GM18502 (cell line): ENCODE data around the gene ARHGEF10L.
"Not testable (repeated sequence)": the region's sequence is repeated elsewhere in the genome, so short reads cannot be mapped to it uniquely, and the experiment has no call there.

Experiments
- ATAC-seq: cut with Tn5 transposase; IDR thresholded peaks from one replicate; pipeline ENCODE4 v1.9.1; 2021; ENCODE audit warnings: mild to moderate bottlenecking; ENCODE audit not compliant: unreplicated experiment, poor library complexity

The ARHGEF10L gene

DNA sequence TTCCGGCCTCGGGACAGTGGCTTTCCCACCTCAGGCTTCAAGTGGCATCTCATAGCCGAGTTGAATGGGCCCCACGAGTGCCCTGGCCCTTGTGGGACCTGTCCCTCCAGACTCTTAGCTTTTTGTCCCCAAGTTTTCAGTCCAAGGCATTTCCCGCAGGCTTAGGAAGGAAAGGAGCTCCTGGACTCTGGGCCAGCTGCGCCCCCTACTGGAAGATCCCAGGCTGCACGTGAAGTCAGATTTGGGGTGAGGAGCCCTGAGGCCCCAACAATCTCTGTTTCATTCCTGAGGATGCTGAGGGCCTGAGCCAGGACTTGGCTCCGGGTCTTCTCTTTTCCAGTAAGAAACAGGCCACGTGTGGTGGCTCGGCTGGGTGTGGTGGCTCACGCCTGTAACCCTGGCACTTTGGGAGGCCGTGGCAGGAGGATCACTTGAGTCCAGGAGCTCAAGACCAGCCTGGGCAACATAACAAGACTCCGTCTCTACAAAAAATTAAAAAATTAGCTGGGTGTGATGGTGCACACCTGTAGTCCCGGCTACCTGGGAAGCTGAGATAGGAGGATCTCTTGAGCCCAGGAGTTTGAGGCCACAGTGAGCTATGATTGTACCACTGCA is 67.4 kb downstream of the ARHGEF10L start:
- ATAC-seq = no peak

DNA sequence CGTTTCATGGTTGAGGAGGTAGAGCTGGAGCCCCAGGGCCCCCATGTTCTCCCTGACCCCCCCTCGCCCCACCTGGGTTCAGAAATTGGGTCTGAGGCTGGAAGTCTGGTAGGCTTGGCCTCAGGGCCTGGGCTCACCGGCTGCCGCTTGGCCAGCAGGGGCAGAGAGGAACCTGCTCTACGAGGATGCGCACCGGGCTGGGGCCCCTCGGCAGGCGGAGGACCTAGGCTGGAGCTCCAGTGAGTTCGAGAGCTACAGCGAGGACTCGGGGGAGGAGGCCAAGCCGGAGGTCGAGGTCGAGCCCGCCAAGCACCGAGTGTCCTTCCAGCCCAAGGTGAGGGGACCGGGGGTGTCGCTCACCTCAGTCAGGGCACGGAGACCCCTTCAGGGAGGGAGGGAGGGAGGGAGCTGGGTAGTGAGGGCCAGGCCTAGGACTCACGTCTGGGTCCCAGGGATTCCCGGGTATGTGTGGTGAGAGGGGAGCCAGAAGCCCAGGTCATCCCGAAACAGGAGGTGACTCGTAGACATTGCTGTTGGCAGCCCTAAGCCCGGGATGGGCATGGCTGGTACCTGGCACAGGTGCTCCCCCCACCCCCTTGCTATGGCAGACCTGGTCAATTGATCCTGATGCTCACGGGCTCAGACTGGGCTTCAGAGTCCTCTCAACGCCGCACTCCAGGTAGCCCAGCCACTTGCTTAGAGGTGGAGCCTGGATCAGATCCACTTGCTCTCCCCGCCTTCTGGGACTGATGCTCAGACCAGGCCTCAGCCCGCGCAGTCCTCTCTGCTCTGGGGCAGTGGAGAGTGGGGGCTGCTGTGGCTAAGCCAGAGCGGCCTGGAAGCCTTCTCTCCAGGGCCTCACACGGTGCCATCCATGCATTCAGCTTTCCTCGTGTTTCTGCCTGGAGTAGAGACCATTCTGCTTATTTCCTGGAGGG is 68.4 kb downstream of the ARHGEF10L start:
- no peak for ATAC-seq

DNA sequence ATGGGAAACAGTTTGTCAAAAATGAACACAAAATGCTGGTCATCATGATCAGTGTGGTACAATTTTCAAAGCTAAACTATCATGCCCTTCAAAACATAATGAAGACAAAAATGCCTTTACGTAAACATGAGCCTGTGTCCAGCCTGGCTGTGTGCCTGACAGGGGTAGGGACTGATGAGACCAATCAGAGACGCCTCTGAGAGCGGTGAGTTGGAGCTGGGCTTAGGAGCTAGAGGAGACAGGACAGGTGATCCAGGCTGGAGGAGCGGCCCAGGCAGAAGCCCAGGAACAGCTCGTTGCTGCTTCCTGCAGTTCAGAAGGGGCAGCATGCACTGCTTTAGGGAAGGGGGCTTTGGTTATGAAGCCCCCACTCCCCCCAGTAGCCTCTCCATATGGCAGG is 70.0 kb downstream of the ARHGEF10L start:
- ATAC-seq = no peak

DNA sequence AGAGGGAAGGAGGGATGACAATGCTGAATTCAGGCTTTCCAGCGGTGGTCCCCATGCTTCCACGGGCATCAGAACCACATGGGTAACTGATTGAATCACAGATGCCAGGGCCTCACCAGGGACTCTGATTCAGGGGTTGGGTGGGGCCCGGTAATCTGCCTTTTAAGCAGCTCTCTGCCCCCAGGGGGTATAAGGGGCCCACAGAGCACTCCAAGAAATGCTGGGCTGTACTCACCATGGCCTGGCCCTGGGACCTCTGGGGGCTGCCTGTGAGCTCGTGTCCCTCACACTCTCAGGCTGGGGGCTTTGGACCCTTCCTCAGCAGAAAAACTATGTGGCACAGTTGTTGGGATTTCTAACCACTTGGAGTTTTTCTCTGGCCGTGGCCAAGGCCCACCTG is 70.6 kb downstream of the ARHGEF10L start:
- ATAC-seq = no peak

DNA sequence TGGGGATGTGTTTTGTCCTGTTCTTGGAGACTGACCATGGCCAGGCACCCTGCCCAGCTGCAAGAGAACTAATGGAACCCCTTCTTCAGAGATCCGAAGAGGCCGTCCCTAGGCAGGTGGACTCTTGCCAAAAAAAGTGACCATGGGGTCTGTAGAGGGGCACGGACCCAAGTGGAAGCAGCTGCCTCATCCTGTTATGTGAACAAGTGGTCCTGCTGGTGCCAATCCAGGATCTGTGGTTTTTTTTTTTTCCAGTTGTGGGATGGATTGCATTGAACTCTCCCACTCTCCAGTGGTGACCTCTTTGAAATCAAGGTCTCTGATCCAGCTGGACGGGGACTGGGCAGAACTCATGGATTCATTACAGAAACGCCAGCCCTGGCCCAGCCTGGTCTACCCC is 71.2 kb downstream of the ARHGEF10L start:
- no peak for ATAC-seq

DNA sequence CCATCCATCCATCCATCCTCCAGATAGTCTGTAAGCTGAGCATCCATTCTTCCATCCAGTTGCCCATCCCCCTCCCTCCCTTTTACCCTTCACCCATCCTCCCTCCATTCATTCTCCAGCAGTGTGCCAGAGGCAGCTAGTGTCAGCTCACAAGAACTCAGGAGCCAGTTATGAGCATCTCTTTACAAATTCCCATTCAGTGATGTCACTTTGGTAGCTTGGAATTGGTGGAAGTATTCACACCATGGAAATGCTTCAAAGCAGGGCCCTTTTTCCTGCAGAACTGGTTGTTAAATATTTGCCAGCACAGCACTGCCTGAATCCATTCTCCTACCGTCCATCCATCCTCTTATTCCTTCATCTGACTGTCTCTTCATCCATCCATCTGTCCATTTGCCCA is 72.5 kb downstream of the ARHGEF10L start:
- ATAC-seq = no peak

DNA sequence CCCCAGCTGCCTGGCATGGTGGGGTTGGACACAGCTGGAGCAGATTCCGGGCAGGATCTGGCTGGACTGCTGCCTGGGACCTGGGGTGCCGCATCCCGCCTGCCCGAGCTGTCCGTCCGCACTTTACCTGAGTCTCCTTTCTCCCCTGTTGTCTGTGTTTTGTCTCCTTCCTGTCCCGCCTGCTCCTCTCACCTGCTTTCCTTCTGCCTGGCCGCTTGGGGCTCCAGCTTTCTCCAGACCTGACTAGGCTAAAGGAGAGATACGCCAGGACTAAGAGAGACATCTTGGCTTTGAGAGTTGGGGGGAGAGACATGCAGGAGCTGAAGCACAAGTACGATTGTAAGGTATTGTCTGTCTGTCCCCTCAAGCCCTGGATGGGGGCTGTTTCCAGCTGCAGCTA is 73.3 kb downstream of the ARHGEF10L start:
- no peak for ATAC-seq

DNA sequence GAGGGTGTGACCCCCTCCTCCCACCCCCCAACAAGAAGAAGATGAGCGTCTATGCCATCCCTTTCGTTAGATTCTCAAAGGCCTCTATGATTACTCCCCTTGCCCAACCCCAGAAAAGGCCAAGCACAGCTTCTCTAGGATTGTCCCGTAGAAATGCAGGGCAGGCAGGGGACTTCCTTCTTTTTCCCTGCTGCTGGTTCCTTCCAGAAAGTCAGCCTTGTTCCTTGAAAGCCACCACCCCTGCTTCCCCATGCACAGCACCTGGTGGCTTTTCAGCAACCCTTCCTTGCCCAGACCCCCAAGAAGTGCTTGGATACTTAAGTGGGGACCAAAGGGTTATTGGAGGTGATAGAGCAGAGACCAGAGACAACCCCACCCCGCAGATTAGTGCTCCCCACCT is 75.1 kb downstream of the ARHGEF10L start:
- no peak for ATAC-seq

DNA sequence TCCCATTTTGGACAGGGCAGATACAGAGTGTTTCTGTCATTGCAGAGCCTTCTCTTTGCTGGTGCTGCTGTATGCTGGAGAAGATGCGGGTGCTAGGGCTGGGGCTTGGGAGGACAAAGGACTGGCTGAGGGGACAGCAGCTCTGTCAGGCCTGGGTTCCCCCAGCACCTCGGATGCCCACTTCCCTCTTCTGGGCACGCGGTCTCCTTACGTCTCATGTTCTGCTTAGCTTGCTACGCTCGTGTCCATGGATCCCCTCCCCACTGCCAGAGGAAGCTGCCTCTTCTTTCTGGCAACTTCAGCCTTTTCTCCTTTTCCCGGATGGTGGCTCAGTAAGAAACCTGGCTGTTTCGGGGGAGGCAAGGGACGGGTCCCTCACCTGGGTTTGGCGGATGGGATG is 75.7 kb downstream of the ARHGEF10L start:
- ATAC-seq = no peak

DNA sequence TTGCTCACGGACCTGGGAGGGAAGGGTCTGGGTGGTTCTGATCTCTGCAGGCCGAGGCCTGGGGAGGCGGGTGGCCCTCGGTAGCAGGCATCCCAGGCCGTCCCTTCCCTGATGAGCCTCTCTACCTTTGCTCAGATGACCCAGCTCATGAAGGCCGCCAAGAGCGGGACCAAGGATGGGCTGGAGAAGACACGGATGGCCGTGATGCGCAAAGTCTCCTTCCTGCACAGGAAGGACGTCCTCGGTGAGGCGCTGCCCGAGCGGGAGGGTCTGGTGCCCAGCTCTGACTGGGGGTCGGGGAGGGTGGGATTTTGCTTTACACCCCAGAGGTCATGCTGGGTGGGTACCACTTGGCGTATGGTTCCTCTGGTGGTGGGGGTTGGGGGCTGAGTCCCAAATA is 76.5 kb downstream of the ARHGEF10L start:
- no peak for ATAC-seq

DNA sequence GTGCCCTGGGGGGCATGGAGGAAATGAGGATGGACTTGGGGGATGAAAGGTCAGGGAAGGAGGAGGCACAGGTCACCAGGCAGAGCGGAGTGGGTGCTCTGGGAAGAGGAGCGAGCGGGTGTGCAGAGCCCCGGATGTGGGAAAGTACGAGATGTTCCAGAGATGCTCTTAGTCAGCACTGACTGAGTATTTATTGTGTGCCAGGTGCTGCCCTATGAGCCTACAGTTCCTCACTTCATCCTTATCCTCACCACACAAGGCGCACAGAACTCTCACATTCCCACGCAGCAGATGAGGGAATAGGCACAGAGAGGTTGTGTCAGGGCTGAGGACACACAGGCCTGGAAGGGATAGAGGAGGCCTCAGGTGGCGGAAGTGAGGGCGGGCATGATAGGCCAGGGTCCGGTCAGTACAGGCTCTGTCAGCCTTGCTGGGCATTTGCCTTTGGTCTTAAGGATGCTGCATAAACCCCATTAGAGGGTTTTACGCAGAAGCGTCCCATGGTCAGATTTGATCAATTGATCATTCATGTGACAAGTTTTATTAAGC is 77.3 kb downstream of the ARHGEF10L start:
- ATAC-seq = no peak

DNA sequence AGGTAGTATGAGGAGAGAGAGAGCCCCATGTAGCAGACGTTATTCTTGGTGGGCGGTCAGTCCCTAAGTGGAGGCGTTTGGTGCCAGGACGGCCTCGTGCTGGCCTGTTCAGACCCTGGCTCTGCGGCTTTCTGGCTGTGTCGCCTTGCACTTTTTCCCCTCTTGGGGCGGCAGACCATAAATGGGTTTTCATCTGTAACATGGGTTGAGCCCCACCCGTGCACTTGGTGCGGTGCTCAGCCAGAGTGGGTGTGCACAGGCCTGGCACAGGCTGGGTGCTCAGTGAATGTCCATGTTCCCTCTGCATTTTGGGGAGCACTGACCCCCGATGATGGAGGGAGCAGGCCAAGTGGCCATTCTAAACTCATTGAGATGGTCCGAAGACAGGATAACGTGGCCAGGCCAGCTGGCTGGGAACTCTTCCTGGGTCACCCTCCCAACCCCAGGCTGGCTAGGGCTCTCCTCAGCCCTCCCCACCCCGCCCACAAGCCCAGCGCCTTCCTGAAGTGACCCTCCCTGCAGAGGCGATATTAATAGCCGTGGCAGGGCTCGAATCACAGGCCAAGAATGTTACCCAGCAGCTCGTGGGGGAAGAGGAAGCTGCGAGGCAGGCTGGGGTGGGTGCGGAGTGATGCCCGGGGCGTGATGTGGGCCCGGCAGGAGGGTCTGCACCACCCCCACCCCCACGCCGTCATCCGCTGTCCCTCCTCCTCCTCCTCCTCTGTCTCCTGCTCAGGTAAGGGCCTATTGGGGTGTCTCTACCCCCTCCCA is 78.5 kb downstream of the ARHGEF10L start:
- ATAC-seq = no peak

DNA sequence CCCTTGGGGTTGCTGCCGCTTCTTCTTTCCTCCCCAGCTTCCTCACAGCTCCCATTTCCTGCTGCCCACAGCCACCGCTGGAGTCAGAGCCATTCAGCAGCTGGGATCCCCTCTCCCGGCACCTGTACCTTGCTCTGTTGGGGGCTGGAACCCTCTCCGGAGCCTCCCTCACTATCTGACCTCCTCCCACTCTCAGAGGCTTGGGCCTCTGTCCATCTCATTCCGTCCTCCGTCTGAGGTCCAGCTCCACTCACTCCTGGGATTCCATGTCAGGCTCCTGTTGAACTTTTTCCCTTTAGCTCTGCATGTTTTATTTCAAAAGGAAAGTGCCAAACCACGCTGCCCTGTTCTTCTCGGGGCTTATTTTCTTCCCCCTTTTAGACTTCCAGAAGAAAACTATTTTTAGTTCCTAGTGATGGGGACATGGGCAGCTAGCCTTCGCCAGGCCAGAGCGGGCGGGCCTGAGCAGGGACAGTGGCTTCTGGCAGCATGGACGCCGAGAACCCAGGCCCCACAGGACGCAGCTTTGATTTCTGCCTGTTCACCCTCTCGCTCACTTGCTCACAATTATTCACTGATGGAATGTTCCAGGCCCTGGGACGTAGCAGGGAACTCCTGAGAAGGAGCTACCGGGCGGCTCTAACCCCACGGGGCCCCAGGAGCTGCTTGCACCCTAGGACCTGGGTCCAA is 79.2 kb downstream of the ARHGEF10L start:
- no peak for ATAC-seq

DNA sequence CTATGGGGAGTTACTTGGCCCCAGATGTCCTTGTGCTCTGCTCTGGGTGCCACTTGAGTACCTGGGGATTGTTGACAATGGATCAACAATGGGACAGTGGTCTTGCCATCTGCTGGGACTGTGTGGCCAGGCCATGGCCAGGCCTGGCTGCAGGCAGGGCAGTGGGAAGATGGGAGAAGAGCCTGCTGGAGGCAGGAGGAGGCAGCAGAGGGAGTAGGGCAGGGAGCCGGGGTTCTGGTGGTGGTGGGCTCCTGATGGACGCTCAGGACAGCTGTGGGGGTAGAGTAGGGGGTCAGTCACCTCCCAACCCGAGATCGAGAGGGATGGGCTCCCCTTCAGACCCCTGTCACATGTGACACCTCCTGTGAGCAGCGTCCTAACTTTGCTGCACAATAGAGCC is 81.0 kb downstream of the ARHGEF10L start:
- ATAC-seq = no peak

DNA sequence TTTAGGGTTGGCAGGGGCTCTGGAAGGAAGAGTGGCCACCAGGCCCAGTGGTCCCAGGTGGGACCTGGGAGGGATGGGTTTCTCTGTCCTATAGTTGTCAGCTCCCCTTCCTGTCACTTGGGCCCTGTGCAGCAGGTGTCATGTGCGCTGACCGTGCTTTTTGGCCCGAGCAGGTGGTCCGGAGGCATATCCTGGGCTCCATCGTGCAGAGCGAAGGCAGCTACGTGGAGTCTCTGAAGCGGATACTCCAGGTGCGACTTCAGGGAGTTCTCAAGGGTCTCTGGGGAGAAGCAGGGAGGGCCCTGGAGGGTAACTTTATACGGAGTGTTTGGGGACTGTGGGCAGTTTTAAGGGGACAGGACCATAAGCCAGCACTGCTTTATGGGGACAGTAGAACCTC is 82.2 kb downstream of the ARHGEF10L start:
- no peak for ATAC-seq

DNA sequence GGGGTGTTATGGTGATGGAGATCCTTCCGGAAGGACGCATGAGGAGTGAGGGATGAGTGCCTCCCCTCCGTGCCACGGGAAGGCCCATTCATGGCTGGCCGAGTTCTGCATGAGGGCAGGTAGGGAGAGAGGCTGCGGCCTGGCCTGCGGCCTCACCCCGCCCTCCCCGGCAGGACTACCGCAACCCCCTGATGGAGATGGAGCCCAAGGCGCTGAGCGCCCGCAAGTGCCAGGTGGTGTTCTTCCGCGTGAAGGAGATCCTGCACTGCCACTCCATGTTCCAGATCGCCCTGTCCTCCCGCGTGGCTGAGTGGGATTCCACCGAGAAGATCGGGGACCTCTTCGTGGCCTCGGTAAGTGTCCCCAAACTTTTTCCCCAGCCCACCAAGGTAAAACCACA is 83.3 kb downstream of the ARHGEF10L start:
- ATAC-seq = no peak

DNA sequence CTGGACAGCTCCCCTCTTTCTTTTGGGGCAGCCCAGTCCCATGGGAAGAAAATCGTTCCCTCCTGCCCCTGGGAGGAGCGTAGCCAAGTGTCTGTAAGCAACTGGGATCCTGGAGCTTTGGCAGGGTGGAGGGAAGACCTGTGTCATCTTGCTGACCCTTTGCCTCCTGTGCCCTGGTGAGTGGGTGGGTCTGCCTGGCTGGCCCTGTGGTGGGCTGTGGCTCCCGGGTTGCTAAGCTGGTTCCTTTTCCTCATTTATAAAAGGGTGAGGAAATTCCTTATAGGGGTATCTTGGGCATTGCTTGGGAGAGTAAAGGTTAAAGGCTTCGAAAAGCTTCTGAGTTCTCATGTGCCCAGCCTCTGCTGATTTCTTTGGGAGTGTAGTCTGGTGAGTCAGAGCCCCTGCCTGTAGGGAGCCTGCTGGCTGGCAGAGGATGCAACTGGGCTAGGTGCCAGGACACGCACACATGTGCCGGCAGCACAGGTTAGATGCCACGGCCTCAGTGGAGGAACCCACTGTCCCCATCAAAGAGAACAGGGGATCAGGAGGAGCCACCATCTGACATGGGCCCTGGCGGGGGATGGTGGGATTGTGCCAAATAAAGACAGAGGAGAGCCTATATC is 85.2 kb downstream of the ARHGEF10L start:
- ATAC-seq = no peak

DNA sequence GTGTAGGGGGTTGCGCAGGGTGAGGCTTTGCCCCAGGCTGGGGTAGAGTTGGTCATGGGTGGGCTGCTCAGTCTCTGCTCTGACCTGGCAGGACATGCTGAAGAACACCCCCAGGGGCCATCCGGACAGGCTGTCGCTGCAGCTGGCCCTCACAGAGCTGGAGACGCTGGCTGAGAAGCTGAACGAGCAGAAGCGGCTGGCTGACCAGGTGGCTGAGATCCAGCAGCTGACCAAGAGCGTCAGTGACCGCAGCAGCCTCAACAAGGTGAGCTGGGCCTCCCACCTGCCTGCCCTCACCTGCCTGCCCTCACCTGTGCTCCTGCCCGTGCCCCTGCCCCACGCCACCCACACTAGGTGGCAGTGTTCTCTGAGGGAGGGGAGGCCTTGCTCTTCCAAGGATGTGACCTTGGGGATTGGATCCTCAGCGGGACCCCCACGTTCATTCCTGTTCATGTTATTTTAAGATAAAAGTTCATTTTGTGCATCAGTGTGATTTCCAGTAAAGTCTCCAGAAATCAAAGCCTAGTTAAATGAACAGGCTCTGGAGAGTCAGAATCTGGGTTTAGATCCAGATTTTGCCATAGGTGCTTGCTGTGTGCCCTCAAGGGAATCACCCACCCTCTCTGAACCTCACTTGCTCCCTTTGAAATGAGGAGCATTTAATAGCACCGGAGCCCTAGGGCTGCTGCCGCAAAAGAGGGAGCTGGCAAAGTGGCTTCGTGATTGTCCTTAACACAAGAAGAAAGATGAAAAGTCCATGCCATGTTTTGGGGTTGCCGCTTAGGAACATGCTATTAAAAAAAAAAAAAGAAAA is 87.9 kb downstream of the ARHGEF10L start:
- no peak for ATAC-seq

DNA sequence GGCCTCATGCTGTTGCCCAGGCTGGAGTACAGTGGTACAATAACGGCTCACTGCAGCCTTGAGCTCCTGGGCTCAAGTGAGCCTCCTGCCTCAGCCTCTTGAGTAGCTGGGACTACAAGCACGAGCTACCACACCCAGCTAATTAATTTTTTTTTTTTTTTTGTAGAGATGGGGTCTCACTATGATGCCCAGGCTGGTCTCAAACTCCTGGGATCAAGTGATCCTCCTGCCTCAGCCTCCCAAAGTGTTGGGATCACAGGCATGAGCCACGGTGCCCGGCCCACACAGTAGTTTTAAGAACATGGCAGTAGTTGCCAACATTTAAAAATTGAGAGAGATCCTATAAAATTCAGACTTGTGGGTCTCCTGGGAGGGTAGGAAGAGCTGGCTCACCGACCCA is 89.5 kb downstream of the ARHGEF10L start:
- not testable (repeated sequence) for ATAC-seq
